Skeletal muscle tissue (tissue), 4 donors: ENCODE measurements around the gene ERO1B. TPM values are rescaled to one million over a fixed set of nuclear protein-coding genes. Genes with fewer than 3 reads are reported as not detected.

ENCODE experiments used
- H3K27ac ChIP-seq: one replicate; pipeline ENCODE4 v1.7.0; 2013; ENCODE audit warnings: mild to moderate bottlenecking, low read depth, low read length, inconsistent platforms
- H3K27me3 ChIP-seq, 3 donors: one replicate each; pipeline ENCODE4 v1.7.0; 2013; ENCODE audit warnings: low read length in 3 of 3; ENCODE audit not compliant: control insufficient read depth in 3 of 3, insufficient read depth in 3 of 3
- H3K36me3 ChIP-seq, 3 donors: one replicate each; pipeline ENCODE4 v1.7.0; 2013; ENCODE audit warnings: low read length in 3 of 3; ENCODE audit not compliant: control insufficient read depth in 3 of 3, insufficient read depth in 3 of 3
- H3K4me1 ChIP-seq, 3 donors: one replicate each; pipeline ENCODE4 v1.7.0; 2013; ENCODE audit warnings: low read length in 3 of 3, mild to moderate bottlenecking in 3 of 3; ENCODE audit not compliant: control insufficient read depth in 3 of 3, insufficient read depth in 3 of 3
- H3K4me3 ChIP-seq, 3 donors: one replicate each; pipeline ENCODE4 v1.7.0; 2013; ENCODE audit warnings: low read length in 3 of 3
- H3K9ac ChIP-seq, 3 donors: one replicate each; pipeline ENCODE4 v1.7.0; 2013; ENCODE audit warnings: low read length in 3 of 3, mild to moderate bottlenecking in 3 of 3, moderate library complexity in 2 of 3, low read depth in 1 of 3
- H3K9me3 ChIP-seq, 3 donors: one replicate each; pipeline ENCODE4 v1.7.0; 2013; ENCODE audit warnings: low read length in 3 of 3; ENCODE audit not compliant: control insufficient read depth in 3 of 3
- total RNA-seq: library from RNA; depleted of rRNA; stranded (reverse); fragments of >200 nt; gene quantifications from one replicate; pipeline ENCODE4 v1.2.3, GENCODE V29; 2014
- donor health status: Osteomylitis.

The ERO1B gene
- total RNA-seq, 1 donor from 2014 or later: 4.2 TPM

- Histone ChIP-seq H3K4me3 (no peak overlapping the region), H3K36me3 (peaks cover 3 to 8% (median 6%) of the 10 kb centered on the region in 3 donors), H3K9me3 (peaks cover 0 to 4% (median 2%) of the 10 kb centered on the region in 3 donors), H3K9ac (no peak overlapping the region), H3K27me3 (no peaks in the 10 kb centered on the region), H3K4me1 (no peaks in the 10 kb centered on the region), H3K27ac (no peak overlapping the region)
These were observed 22.7 kb downstream of the ERO1B start for GRCh38 chr1:236259043-236259442.

GRCh38 chr1:236258114-236258622 is 23.6 kb downstream of the ERO1B start:
- Histone ChIP-seq H3K27ac (no peak overlapping the region), H3K9me3 (peaks cover 0 to 4% (median 2%) of the 10 kb centered on the region in 3 donors), H3K4me3 (no peak overlapping the region), H3K9ac (no peak overlapping the region), H3K4me1 (no peaks in the 10 kb centered on the region), H3K36me3 (peaks cover 3 to 8% (median 6%) of the 10 kb centered on the region in 3 donors), H3K27me3 (no peaks in the 10 kb centered on the region)

- H3K9ac ChIP-seq: no peak overlapping the region
- H3K27me3 ChIP-seq: no peaks in the 10 kb centered on the region
- H3K4me3 ChIP-seq: no peak overlapping the region
- no peak overlapping the region for H3K27ac ChIP-seq
- peaks cover 0 to 5% (median 4%) of the 10 kb centered on the region in 3 donors for H3K36me3 ChIP-seq
- H3K4me1 ChIP-seq: no peaks in the 10 kb centered on the region
- peaks cover 0 to 4% (median 2%) of the 10 kb centered on the region in 3 donors for H3K9me3 ChIP-seq
These were observed 24.5 kb downstream of the ERO1B start for GRCh38 chr1:236257216-236257615.

GRCh38 chr1:236253918-236254637 is 27.7 kb downstream of the ERO1B start:
- H3K27me3 ChIP-seq: no peaks in the 10 kb centered on the region
- peaks cover 0 to 2% (median 0%) of the 10 kb centered on the region in 3 donors for H3K9me3 ChIP-seq
- H3K4me1 ChIP-seq: no peaks in the 10 kb centered on the region
- H3K36me3 ChIP-seq: no peaks in the 10 kb centered on the region
- H3K27ac ChIP-seq: no peak overlapping the region
- no peak overlapping the region for H3K4me3 ChIP-seq
- H3K9ac ChIP-seq: no peak overlapping the region

- H3K36me3 ChIP-seq: no peaks in the 10 kb centered on the region
- peaks cover 0 to 2% (median 0%) of the 10 kb centered on the region in 3 donors for H3K9me3 ChIP-seq
- H3K4me3 ChIP-seq: no peak overlapping the region
- H3K4me1 ChIP-seq: no peaks in the 10 kb centered on the region
- no peaks in the 10 kb centered on the region for H3K27me3 ChIP-seq
- no peak overlapping the region for H3K9ac ChIP-seq
- no peak overlapping the region for H3K27ac ChIP-seq
These were observed 28.6 kb downstream of the ERO1B start for GRCh38 chr1:236253119-236253518.

- Histone ChIP-seq H3K9me3 (no peaks in the 10 kb centered on the region), H3K4me3 (no peak overlapping the region), H3K36me3 (no peaks in the 10 kb centered on the region), H3K4me1 (no peaks in the 10 kb centered on the region), H3K9ac (no peak overlapping the region), H3K27ac (no peak overlapping the region), H3K27me3 (no peaks in the 10 kb centered on the region)
These were observed 30.2 kb downstream of the ERO1B start for GRCh38 chr1:236251587-236251986.

- no peak overlapping the region for H3K4me3 ChIP-seq
- no peak overlapping the region for H3K9ac ChIP-seq
- H3K9me3 ChIP-seq: no peaks in the 10 kb centered on the region
These were observed 34.5 kb downstream of the ERO1B start for GRCh38 chr1:236247286-236247685.

GRCh38 chr1:236242568-236242967 is 39.2 kb downstream of the ERO1B start:
- H3K4me3 ChIP-seq: no peak overlapping the region

More at GRCh38 chr1:236247286-236247685, 34.5 kb downstream of the ERO1B start:
- H3K27ac ChIP-seq: no peak overlapping the region
- H3K27me3 ChIP-seq: no peaks in the 10 kb centered on the region
- no peaks in the 10 kb centered on the region for H3K4me1 ChIP-seq
- peaks cover 0 to 3% (median 0%) of the 10 kb centered on the region in 3 donors for H3K36me3 ChIP-seq

GRCh38 chr1:236240675-236241074 is 41.1 kb downstream of the ERO1B start:
- Histone ChIP-seq H3K4me1 (no peaks in the 10 kb centered on the region), H3K9me3 (no peaks in the 10 kb centered on the region), H3K27ac (no peak overlapping the region), H3K27me3 (no peaks in the 10 kb centered on the region), H3K9ac (no peak overlapping the region), H3K4me3 (no peak overlapping the region), H3K36me3 (peaks cover 0 to 3% (median 0%) of the 10 kb centered on the region in 3 donors)

More at GRCh38 chr1:236242568-236242967, 39.2 kb downstream of the ERO1B start:
- no peak overlapping the region for H3K27ac ChIP-seq
- H3K9ac ChIP-seq: no peak overlapping the region
- no peaks in the 10 kb centered on the region for H3K27me3 ChIP-seq
- H3K36me3 ChIP-seq: peaks cover 0 to 3% (median 0%) of the 10 kb centered on the region in 3 donors
- H3K4me1 ChIP-seq: no peaks in the 10 kb centered on the region
- H3K9me3 ChIP-seq: no peaks in the 10 kb centered on the region

GRCh38 chr1:236239092-236239585 is 42.6 kb downstream of the ERO1B start:
- no peak overlapping the region for H3K9ac ChIP-seq
- peaks cover 3 to 4% (median 3%) of the 10 kb centered on the region in 3 donors for H3K36me3 ChIP-seq
- H3K9me3 ChIP-seq: no peaks in the 10 kb centered on the region

More at GRCh38 chr1:236239092-236239585, 42.6 kb downstream of the ERO1B start:
- H3K4me3 ChIP-seq: no peak overlapping the region
- no peaks in the 10 kb centered on the region for H3K4me1 ChIP-seq
- no peaks in the 10 kb centered on the region for H3K27me3 ChIP-seq
- no peak overlapping the region for H3K27ac ChIP-seq
